HL-60 (cell line): ENCODE measurements around the gene CCDC89.

ENCODE experiments used
- DNase-seq, 2 experiments: peaks; one replicate each; pipeline ENCODE4 v3.0.0-alpha.2; 2010 to 2020; ENCODE audit warnings: low read depth in 1 of 2, low spot score in 1 of 2
- H3K27ac ChIP-seq: fragments of 250-450 bp; sonication (Bioruptor Pico); replicated peaks from 2 replicates; pipeline ENCODE4 v1.5.1; 2020; ENCODE audit warnings: mild to moderate bottlenecking, moderate library complexity
- H3K27me3 ChIP-seq: fragments of 250-450 bp; sonication (Bioruptor Pico); 2 replicates; pipeline ENCODE4 v1.5.1; 2021; ENCODE audit warnings: mild to moderate bottlenecking, moderate library complexity; ENCODE audit not compliant: insufficient read depth, poor library complexity, severe bottlenecking
- H3K4me3 ChIP-seq: replicated peaks from 2 replicates; pipeline ENCODE4 v1.5.1; 2011; ENCODE audit warnings: mild to moderate bottlenecking, control low read depth, low read length; ENCODE audit not compliant: insufficient read depth
- CTCF ChIP-seq: IDR thresholded peaks from one replicate; pipeline ENCODE4 v1.5.1; 2011; ENCODE audit warnings: low read length, control low read depth, inconsistent platforms; ENCODE audit not compliant: insufficient read depth
- GABPA ChIP-seq: IDR thresholded peaks from 2 replicates; pipeline ENCODE4 v1.6.1; 2012; ENCODE audit warnings: low read depth
- POLR2AphosphoS5 ChIP-seq: IDR thresholded peaks from 2 replicates; pipeline ENCODE4 v1.6.1; 2012; ENCODE audit warnings: low read depth
- REST ChIP-seq: IDR thresholded peaks from 2 replicates; pipeline ENCODE4 v1.6.1; 2012; ENCODE audit warnings: low read depth; ENCODE audit not compliant: insufficient replicate concordance
- SPI1 ChIP-seq: IDR thresholded peaks from 2 replicates; pipeline ENCODE4 v1.6.1; 2012; ENCODE audit warnings: low read depth, mild to moderate bottlenecking, borderline replicate concordance

CCDC89 gene

GRCh38 chr11:85712953-85713352 is 27.0 kb upstream of the CCDC89 start:
- DNase-seq: no peak
- H3K4me3 ChIP-seq: no peak overlapping the region
- no peaks in the 10 kb centered on the region for H3K27me3 ChIP-seq
- TF ChIP-seq GABPA (no peak), SPI1 (no peak), REST (no peak), POLR2AphosphoS5 (no peak), CTCF (no peak)
- no peak overlapping the region for H3K27ac ChIP-seq

GRCh38 chr11:85710917-85711316 is 24.9 kb upstream of the CCDC89 start:
- no peak for DNase-seq
- no peak for TF ChIP-seq POLR2AphosphoS5
- TF ChIP-seq SPI1: no peak
- TF ChIP-seq CTCF: no peak
- no peak for TF ChIP-seq GABPA
- no peak for TF ChIP-seq REST
- Histone ChIP-seq H3K27me3 (peaks cover under 1% of the 10 kb centered on the region), H3K27ac (no peak overlapping the region), H3K4me3 (no peak overlapping the region)

- TF ChIP-seq POLR2AphosphoS5: no peak
- no peak for TF ChIP-seq SPI1
- TF ChIP-seq GABPA: no peak
- TF ChIP-seq CTCF: no peak
- TF ChIP-seq REST: no peak
- Histone ChIP-seq H3K27ac (no peak overlapping the region), H3K4me3 (no peak overlapping the region), H3K27me3 (peaks cover 2% of the 10 kb centered on the region)
- DNase-seq: no peak
Observed at GRCh38 chr11:85709941-85710702, 24.1 kb upstream of the CCDC89 start.
